Transverse colon (tissue), 4 donors: Measurements from ENCODE around the gene MYLK. TPM values are rescaled to one million over a fixed set of nuclear protein-coding genes. Genes with fewer than 3 reads are reported as not detected.

Experiments used
- DNase-seq: peaks from one replicate; pipeline ENCODE4 v3.0.0-alpha.2; 2019
- H3K27ac ChIP-seq, 4 donors: fragments of 200-600 bp; sonication (generic); 2 replicates each; pipeline ENCODE4 v1.5.1; 2016 to 2018; ENCODE audit warnings: inconsistent platforms in 4 of 4
- H3K27me3 ChIP-seq: fragments of 200-600 bp; sonication (generic); 2 replicates; pipeline ENCODE4 v1.5.1; 2017; ENCODE audit warnings: inconsistent platforms
- H3K36me3 ChIP-seq, 4 donors: fragments of 200-600 bp; sonication (generic); 2 replicates each; pipeline ENCODE4 v1.5.1; 2017 to 2019; ENCODE audit warnings: inconsistent platforms in 4 of 4
- H3K4me1 ChIP-seq, 4 donors: fragments of 200-600 bp; sonication (generic); 2 replicates each; pipeline ENCODE4 v1.5.1; 2017 to 2020; ENCODE audit warnings: inconsistent platforms in 4 of 4
- H3K4me3 ChIP-seq, 4 donors: fragments of 200-600 bp; sonication (generic); 1 replicate in 1 of 4; 2 replicates in 3 of 4; pipeline versions ENCODE4 v1.5.1 to v1.6.1; 2017 to 2019; ENCODE audit warnings: inconsistent platforms in 4 of 4
- H3K9me3 ChIP-seq, 2 donors: fragments of 200-600 bp; sonication (generic); 2 replicates each; pipeline ENCODE4 v1.5.1; 2017 to 2019; ENCODE audit warnings: inconsistent platforms in 2 of 2
- CTCF ChIP-seq, 5 experiments: fragments of 200-600 bp in 3 of 5; fragments of 450-650 bp in 2 of 5; sonication (generic) in 3 of 5; IDR thresholded peaks; 1 replicate in 2 of 5; 2 replicates in 3 of 5; pipeline ENCODE4 v1.5.1; 2016 to 2017; ENCODE audit warnings: antibody characterized with exemption in 5 of 5, inconsistent platforms in 3 of 5, mild to moderate bottlenecking in 2 of 5, moderate library complexity in 1 of 5
- EP300 ChIP-seq: sonication (generic); formaldehyde crosslinking; IDR thresholded peaks from one replicate; pipeline ENCODE4 v1.6.1; 2017; ENCODE audit warnings: antibody characterized with exemption, low read depth
- POLR2A ChIP-seq: fragments of 450-650 bp; IDR thresholded peaks from one replicate; pipeline ENCODE4 v1.6.1; 2016; ENCODE audit warnings: antibody characterized with exemption, mild to moderate bottlenecking, moderate library complexity
- POLR2AphosphoS5 ChIP-seq, 3 donors: sonication (generic); formaldehyde crosslinking; IDR thresholded peaks; one replicate each; pipeline ENCODE4 v1.6.1; 2016; ENCODE audit warnings: antibody characterized with exemption in 3 of 3
- WGBS, 2 donors: methylation state at CpG; one replicate each; pipeline ENCODE4 v1.1.5; 2018; ENCODE audit warnings: low coverage in 1 of 2; 5-methylcytosine and 5-hydroxymethylcytosine counted together
- in situ Hi-C, 4 donors: fragments of 200-750 bp; cut with MboI; loops; one replicate each; pipeline versions ENCODE4 v1.15.0 to v1.15.1; 2017; ENCODE audit warnings: low sequenced_read_pairs in 3 of 4, low pct_ligation_motif_present in 1 of 4, low pct_unique_long_range_greater_than_20kb in 1 of 4
- intact Hi-C: fragments of 100-400 bp; cut with DNase I; formaldehyde crosslinking; loops from one replicate; pipeline ENCODE4 v1.15.1; 2023; ENCODE audit warnings: low total_unique reads
- total RNA-seq, 4 donors: library from RNA; depleted of rRNA; stranded (reverse); fragments of >200 nt; gene quantifications; one replicate each; pipeline ENCODE4 v1.1.0, GENCODE V29; 2016

The MYLK gene
- total RNA-seq, 4 donors from 2014 or later, result 230 to 527 (median 349) TPM

- H3K27ac ChIP-seq, result no peak overlapping the region
- TF ChIP-seq EP300 (no peak), POLR2A (no peak), POLR2AphosphoS5 (IDR thresholded peaks at IDR 0.05) (no peak), CTCF (IDR thresholded peaks at IDR 0.05) (no peak)
- intact Hi-C loops (no loop called here), in situ Hi-C loops (no loop called here)
- peaks cover 0 to 33% (median 15%) of the 10 kb centered on the region in 4 donors for H3K4me1 ChIP-seq
- peaks cover 0 to 4% (median 0%) of the 10 kb centered on the region in 4 donors for H3K36me3 ChIP-seq
- H3K9me3 ChIP-seq, result peaks cover 7 to 9% of the 10 kb centered on the region in 2 donors
- WGBS, 2 donors, result 90 to 93% methylated on average over 1 to 2 of the region's 2 CpGs
- no peak for DNase-seq
- H3K27me3 ChIP-seq, result no peaks in the 10 kb centered on the region
- no peak overlapping the region for H3K4me3 ChIP-seq
Measured at GRCh38 chr3:123586968-123587367, 297.2 kb downstream of the MYLK start.

- in situ Hi-C loops, result no loop called here
- peaks cover 6 to 7% of the 10 kb centered on the region in 2 donors for H3K9me3 ChIP-seq
- peaks cover 0 to 33% (median 16%) of the 10 kb centered on the region in 4 donors for H3K4me1 ChIP-seq
- peaks cover 0 to 6% (median 0%) of the 10 kb centered on the region in 4 donors for H3K36me3 ChIP-seq
- H3K4me3 ChIP-seq, result peak overlapping the region in 3 of 4 donors; percentile 70 to 96 (median 90)
- H3K27me3 ChIP-seq, result no peaks in the 10 kb centered on the region
- intact Hi-C loops, result no loop called here
- DNase-seq, result peak; percentile 60
- WGBS, 2 donors, result 10% methylated on average over 9 of the region's 10 CpGs; no CpG with 5 or more reads in 1 of the 2 donors
- no peak for TF ChIP-seq CTCF (IDR thresholded peaks at IDR 0.05)
- TF ChIP-seq POLR2A, result no peak
- TF ChIP-seq POLR2AphosphoS5 (IDR thresholded peaks at IDR 0.05), result peak in 1 of 3 donors; percentile 31
- TF ChIP-seq EP300, result no peak
- peak overlapping the region; percentile 91 to 95 (median 92) for H3K27ac ChIP-seq
Measured at GRCh38 chr3:123586131-123586530, 298.0 kb downstream of the MYLK start.

- Histone ChIP-seq H3K4me1 (peaks cover 0 to 33% (median 16%) of the 10 kb centered on the region in 4 donors), H3K27ac (peak within 1 kb of the TSS; percentile 91 to 95 (median 92)), H3K27me3 (no peaks in the 10 kb centered on the region), H3K36me3 (peaks cover 0 to 7% (median 1%) of the 10 kb centered on the region in 4 donors), H3K9me3 (no peaks in the 10 kb centered on the region), H3K4me3 (peak within 1 kb of the TSS; percentile 70 to 96 (median 82))
- intact Hi-C loops, result no loop called here
- in situ Hi-C loops, result no loop called here
- WGBS, 2 donors, result 1% methylated on average over 10 to 53 of the region's 54 CpGs
- peak; percentile 98 for DNase-seq
- TF ChIP-seq POLR2A (peak; percentile 96), EP300 (no peak), POLR2AphosphoS5 (IDR thresholded peaks at IDR 0.05) (peak; percentile 95 to 98 (median 96)), CTCF (IDR thresholded peaks at IDR 0.05) (peak in 1 of 5 experiments; percentile 3)
Measured at GRCh38 chr3:123584988-123585937, 298.9 kb downstream of the MYLK start, which contains the start of gene HACD2. Gene HACD2 (minus strand): TSS chr3:123585053. CDS start chr3:123585027, 26 bp downstream.
